PC-3 (cell line): ENCODE results near the gene RSAD2.

ENCODE experiments used
- CTCF ChIP-seq: fragments of 300-600 bp; sonication (generic); conservative IDR thresholded peaks from 2 replicates; pipeline ENCODE4 v1.5.1; 2017; ENCODE audit warnings: antibody characterized with exemption, low read depth, mild to moderate bottlenecking, low read length
- EZH2phosphoT487 ChIP-seq: fragments of 300-600 bp; sonication (generic); IDR thresholded peaks from 2 replicates; pipeline ENCODE4 v1.6.1; 2018; ENCODE audit warnings: mild to moderate bottlenecking, antibody characterized with exemption, low read length, borderline replicate concordance

- TF ChIP-seq CTCF (no peak), EZH2phosphoT487 (no peak)
These were observed 47.4 kb downstream of the RSAD2 start for GRCh38 chr2:6924924-6925409.
